Inflammatory macrophage treated with lipopolysaccharide for 1 hour (primary cell): Measurements from ENCODE around the gene TNFRSF11A.

Source experiments
- DNase-seq, 2 donors: peaks; one replicate each; pipeline ENCODE4 v3.0.0-alpha.2; 2020 to 2022

The TNFRSF11A gene

GRCh38 chr18:62345909-62346308 lies 20.8 kb downstream of the TNFRSF11A start:
- peak in 1 of 2 donors; percentile 20 for DNase-seq

- no peak for DNase-seq
These were observed 21.4 kb downstream of the TNFRSF11A start for GRCh38 chr18:62346333-62347088.

GRCh38 chr18:62347089-62347506 lies 22.0 kb downstream of the TNFRSF11A start:
- no peak for DNase-seq

GRCh38 chr18:62348474-62348873 lies 23.4 kb downstream of the TNFRSF11A start:
- no peak for DNase-seq

- no peak for DNase-seq
These were observed 28.1 kb downstream of the TNFRSF11A start for GRCh38 chr18:62353170-62353569.

GRCh38 chr18:62354151-62354550 lies 29.0 kb downstream of the TNFRSF11A start:
- peak; percentile 44 to 52 for DNase-seq

- DNase-seq: peak in 1 of 2 donors; percentile 12
These were observed 32.1 kb downstream of the TNFRSF11A start for GRCh38 chr18:62357079-62357719.

- no peak for DNase-seq
These were observed 35.7 kb downstream of the TNFRSF11A start for GRCh38 chr18:62360805-62361204.

- no peak for DNase-seq
These were observed 36.2 kb downstream of the TNFRSF11A start for GRCh38 chr18:62361288-62361687.

GRCh38 chr18:62364558-62364957 lies 39.4 kb downstream of the TNFRSF11A start:
- DNase-seq: no peak

GRCh38 chr18:62365420-62365819 lies 40.3 kb downstream of the TNFRSF11A start:
- no peak for DNase-seq

GRCh38 chr18:62366992-62367391 lies 41.9 kb downstream of the TNFRSF11A start:
- DNase-seq: no peak

GRCh38 chr18:62368100-62368499 lies 43.0 kb downstream of the TNFRSF11A start:
- DNase-seq: no peak

GRCh38 chr18:62369129-62369644 lies 44.1 kb downstream of the TNFRSF11A start:
- no peak for DNase-seq

- DNase-seq: no peak
These were observed 45.3 kb downstream of the TNFRSF11A start for GRCh38 chr18:62370366-62370765.

GRCh38 chr18:62371436-62371835 lies 46.3 kb downstream of the TNFRSF11A start:
- DNase-seq: no peak

- no peak for DNase-seq
These were observed 47.0 kb downstream of the TNFRSF11A start for GRCh38 chr18:62372156-62372555.

GRCh38 chr18:62372882-62373281 lies 47.8 kb downstream of the TNFRSF11A start:
- no peak for DNase-seq

GRCh38 chr18:62374410-62374965 lies 49.4 kb downstream of the TNFRSF11A start:
- no peak for DNase-seq

- no peak for DNase-seq
These were observed 52.2 kb downstream of the TNFRSF11A start for GRCh38 chr18:62377131-62377807.

GRCh38 chr18:62379051-62379450 lies 53.9 kb downstream of the TNFRSF11A start:
- DNase-seq: peak in 1 of 2 donors; percentile 10

- DNase-seq: no peak
These were observed 56.3 kb downstream of the TNFRSF11A start for GRCh38 chr18:62381373-62381772.

- DNase-seq: no peak
These were observed 59.0 kb downstream of the TNFRSF11A start for GRCh38 chr18:62384068-62384467.
